NCI-H2029 (cell line): ENCODE results near the gene TERB2.
"Not testable (repeated sequence)": the region's sequence is repeated elsewhere in the genome, so short reads cannot be mapped to it uniquely, and the experiment has no call there.

Experiments
- DNase-seq: peaks from one replicate; lab custom pipeline; 2025; lab: John Stamatoyannopoulos, UW

Gene TERB2, protein sequence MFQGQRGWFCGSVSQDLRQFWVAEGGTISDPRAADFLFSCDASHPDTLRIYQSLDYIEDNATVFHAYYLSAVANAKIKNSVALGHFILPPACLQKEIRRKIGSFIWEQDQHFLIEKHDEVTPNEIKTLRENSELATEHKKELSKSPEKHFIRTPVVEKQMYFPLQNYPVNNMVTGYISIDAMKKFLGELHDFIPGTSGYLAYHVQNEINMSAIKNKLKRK

DNA sequence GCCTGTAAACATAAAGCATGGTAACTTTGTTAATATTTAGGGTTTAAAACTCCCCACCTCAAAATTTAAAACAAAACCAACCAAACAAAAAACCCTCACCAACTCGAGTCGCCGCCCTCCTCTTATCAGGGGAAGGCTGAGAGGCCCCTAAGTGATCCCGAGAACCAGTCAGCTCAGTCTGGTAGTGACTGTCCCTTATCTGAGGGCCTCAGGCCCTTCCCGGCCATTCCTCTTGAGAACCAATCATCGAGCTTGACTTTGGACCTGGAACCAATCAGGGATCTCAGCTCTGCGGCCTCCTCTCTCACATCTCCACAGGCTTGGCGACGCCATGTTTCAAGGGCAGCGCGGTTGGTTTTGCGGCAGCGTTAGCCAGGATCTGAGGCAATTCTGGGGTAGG, at the start of gene TERB2:
Gene TERB2, plus strand, starts transcription at position 300 of the 400 bp plus-strand sequence. Its CDS starts 32 bp downstream, at position 332.
- no peak for DNase-seq

DNA sequence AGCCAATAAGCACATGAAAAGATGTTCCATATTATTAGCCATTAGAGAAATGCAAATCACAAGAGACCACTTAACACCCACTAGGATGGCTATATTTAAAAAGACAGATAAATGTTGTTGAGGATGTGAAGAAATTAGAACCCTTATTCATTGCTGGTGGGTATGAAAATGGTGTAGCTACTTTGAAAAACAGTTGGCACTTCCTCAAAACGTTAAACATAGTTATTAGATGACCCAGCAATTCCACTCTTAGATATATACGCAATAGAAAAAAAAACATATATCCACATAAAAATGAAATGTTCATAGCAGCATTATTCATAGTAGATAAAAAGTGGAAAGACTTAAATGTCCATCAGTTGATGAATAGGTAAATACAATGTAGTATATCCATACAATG, 47.1 kb upstream of the TERB2 start:
- no peak for DNase-seq

DNA sequence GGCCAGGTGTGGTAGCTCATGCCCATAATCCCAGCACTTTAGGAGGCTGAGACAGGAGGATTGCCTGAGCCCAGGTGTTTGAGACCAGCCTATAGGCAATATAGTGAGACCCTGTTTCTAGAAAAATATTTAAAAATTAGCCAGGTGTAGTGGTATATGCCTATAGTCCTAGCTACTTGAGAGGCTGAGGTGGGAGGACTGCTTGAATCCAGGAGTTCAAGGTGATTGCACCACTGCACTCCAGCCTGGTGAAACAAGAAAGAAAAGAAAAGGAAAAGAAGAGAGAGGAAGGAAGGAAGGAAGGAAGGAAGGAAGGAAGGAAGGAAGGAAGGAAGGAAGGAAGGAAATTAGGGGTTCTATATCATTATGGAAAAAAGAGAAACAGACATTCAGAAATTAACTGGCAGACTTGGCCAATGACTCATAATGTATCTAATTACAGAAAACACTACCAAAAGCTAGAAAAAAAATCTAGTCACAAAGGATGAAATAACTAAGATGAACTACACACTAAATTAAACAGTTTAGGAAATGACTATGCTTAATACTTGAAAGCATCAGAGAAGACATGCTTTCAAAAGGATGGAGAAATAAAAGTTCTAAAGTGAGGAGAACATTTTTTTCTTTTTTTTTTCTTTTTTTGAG, 45.4 kb upstream of the TERB2 start:
- DNase-seq, result no peak

DNA sequence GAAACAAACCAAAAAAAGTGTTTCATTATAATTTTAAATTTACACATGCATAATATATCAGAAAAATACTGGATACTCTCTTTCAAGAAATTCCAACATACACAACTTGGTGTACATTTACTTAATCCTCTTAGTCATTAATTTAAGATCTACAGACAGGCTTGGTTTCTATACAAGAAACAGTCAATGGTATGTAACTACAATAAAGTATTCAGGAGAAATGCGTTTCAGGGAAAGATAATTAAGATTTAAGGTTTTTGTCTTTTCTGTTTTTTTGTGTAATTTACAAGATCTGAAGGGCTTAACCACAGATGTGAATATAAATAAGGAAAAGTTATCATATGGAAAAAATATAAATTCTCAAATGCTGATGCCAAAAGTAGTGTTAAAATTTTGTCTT, 44.3 kb upstream of the TERB2 start:
- not testable (repeated sequence) for DNase-seq

DNA sequence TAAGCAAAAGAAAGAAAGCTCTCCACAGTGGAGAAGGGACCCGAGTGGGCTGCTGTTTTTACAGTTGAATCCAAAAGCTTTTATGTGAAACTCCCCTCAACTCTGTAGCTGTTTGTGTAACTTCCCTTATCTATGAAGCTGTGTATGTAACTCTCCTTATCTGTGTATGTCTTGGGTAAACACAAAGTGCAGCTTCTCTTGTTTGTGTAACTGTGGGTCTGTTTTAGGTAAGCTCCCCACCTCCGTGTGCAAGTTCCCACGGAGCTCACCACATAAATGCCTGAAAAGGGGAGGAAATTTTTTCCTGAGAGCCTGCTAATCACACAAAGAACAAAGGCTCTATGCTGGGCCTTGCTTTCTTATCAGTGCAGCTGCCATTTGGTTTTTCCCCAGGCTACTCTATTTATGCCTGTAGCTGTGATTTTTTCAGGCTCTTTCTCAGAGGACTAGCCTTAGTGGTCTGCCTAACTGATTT, 43.5 kb upstream of the TERB2 start:
- not testable (repeated sequence) for DNase-seq

DNA sequence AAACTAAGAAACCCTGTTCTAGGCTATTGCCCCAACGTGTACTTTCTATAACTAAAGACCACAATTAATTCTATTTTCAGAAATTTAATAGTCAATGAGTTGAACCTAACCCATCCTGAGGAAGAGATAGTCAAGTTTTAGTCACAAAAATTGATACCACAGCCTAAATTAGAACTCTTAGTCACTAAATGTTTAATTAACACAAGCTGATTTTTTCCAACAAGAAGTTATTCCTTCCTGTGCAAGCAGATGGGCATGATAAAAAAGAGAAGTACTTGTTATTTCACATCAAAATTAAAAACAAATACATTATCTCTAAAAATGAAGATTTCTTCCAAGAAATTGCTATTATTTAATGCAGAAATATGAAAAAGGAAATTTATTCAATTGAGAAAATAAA, 38.4 kb upstream of the TERB2 start:
- DNase-seq, result no peak

DNA sequence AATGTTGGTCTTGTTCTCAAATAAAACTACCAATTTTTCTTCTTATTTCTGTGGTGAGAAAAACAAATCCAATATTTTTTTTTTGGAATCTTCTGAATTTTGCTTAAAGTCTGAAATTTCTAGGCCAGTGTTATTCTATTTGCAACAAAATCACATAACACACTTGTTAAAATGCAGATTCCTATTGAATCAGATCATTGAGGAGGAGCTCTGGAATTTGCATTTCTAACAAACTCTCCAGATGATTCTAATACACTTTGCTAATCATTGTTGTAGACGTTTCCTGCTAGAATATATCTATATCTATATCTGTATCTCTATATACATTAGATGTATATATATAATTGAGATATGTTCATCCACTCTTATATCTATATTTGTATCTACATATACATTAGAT, 27.8 kb upstream of the TERB2 start:
- not testable (repeated sequence) for DNase-seq

DNA sequence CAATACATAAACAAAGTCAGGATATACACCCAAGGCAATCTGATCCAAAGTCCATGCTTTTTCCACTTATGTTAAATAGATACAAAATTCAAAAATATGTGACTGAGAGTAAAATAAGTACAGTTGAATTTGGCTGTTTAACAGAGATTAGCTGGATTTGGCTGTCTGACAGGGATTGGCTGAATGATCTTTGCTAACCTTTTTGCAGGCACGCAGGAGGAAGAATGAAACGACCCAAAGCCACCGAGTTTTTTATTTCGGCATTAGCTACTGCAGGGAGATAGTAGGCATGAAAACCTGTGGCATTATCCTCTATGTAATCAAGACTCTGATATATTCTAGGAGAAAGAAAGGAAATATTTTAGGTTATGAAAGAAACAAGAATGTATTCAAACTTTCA, 26.2 kb upstream of the TERB2 start:
- DNase-seq, result not testable (repeated sequence)

DNA sequence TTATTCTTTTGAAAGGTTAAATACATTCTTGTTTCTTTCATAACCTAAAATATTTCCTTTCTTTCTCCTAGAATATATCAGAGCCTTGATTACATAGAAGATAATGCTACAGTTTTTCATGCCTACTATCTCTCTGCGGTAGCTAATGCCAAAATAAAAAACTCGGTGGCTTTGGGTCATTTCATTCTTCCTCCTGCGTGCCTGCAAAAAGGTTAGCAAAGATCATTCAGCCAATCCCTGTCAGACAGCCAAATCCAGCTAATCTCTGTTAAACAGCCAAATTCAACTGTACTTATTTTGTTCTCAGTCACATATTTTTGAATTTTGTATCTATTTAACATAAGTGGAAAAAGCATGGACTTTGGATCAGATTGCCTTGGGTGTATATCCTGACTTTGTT, 1.8 kb downstream of the TERB2 start:
- DNase-seq, result not testable (repeated sequence)

DNA sequence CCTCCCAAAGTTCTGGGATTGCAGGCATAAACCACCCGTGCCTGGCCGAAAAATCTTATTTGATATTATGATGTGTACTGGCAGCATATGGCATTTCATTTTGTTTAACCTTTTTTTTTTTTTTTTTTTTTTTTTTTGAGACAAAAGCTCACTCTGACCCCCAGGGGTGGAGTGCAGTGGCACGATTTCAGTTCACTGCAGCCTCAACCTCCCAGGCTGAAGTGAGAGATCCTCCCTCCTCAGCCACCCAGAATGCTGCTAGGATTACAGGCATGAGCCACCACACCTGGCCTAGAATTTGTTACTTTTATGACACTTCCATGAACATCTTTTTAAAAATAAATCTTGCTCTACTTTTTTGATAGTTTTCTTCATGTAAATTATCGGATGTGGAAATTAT, 12.0 kb downstream of the TERB2 start:
- no peak for DNase-seq

DNA sequence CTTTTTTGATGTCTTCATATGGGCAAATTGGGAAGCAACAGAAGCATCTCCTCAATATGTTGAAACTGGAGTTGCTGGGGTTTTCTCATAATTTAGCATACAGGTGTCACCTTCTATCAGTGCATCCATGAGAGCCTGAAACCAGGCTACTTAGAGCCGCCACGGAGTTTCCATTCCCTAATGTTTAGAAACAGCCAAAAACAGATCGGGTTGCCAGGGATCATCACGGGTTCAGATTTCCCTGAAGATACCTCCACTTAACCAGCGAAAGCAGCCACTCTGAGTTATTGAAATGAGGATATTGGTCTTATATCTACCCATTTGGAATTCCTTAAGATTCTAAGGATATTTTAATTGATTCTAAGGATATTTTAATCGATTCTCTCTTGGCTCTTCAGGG, 14.5 kb downstream of the TERB2 start:
- peak; percentile 48 for DNase-seq

DNA sequence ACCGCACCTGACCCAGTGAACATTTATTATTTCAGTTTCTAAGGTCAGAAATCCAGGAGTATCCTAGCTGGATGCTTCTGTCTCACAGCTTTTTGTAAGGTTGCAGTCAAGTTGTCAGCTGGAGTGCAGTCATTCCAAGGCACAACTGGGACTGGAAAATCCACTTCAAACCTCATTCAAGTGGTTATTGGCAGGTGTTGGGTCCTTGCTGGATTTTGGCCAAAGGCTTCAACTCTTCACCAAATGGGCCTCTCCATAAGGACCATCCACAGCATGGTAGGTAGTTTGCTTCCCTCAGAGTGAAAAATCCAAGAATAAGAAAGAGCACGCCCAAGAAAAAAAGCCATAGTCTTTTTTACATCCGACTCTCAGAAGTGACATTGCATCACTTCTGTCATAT, 19.7 kb downstream of the TERB2 start:
- DNase-seq, result not testable (repeated sequence)

DNA sequence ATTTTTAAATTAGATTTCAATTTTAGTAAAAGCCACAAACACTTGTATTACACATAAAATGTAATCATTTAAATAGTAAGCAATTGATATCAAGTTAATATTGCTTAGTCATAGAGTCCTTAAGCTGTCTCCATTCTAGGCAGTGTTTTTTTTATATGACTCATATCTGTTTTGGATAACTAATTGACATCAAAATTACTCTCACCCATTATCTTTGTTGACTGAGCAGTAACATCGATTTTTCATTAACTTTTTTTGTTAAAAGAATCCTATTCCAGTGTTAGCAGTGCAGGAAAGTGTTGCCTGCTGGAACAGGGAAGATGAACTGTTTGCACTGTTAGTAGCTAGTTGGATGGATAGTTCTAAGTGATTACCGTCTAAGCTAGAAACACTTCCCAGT, 21.3 kb downstream of the TERB2 start:
- DNase-seq, result not testable (repeated sequence)

DNA sequence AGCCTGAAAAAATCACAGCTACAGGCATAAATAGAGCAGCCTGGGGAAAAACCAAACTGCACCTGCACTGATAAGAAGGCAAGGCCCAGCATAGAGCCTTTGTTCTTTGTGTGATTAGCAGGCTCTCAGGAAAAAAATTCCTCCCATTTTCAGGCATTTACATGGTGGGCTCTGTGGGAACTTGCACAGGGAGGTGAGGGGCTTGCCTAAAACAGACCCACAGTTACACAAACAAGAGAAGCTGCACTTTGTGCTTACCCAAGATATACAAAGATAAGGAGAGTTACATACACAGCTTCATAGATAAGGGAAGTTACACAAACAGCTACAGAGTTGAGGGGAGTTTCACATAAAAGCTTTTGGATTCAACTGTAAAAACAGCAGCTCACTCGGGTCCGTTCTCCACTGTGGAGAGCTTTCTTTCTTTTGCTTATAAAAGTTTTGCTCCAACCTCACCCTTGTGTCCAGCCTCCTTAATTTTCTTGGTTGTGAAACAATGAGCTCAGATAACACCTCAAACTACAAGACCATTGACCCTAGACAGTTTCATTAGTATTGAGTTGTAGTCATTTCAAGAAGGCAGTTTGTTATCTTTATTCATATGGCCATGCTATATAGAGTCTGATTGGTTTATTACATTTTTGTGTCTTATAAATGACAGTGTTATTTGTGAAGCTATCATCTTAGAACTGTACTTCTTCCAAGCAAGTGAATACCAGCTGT, 23.3 kb downstream of the TERB2 start:
- DNase-seq, result not testable (repeated sequence)

DNA sequence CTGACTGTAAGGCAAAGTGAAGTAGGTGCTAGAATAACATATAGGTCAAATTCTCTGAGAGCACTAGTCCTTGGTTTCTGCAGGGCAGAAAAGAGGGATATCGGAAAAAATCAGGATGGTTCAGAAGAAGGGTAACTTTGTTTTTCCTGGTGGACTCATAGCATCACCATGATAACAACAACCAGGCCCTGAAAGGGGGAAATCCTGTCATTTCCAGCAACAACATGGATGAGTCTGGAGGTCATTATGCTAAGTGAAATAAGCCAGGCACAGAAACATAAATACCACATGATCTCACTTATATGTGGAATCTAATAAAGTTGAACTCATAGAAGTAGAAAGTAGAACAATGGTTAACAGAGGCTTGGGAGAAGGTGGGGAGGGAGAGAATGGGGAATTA, 27.7 kb downstream of the TERB2 start:
- not testable (repeated sequence) for DNase-seq

DNA sequence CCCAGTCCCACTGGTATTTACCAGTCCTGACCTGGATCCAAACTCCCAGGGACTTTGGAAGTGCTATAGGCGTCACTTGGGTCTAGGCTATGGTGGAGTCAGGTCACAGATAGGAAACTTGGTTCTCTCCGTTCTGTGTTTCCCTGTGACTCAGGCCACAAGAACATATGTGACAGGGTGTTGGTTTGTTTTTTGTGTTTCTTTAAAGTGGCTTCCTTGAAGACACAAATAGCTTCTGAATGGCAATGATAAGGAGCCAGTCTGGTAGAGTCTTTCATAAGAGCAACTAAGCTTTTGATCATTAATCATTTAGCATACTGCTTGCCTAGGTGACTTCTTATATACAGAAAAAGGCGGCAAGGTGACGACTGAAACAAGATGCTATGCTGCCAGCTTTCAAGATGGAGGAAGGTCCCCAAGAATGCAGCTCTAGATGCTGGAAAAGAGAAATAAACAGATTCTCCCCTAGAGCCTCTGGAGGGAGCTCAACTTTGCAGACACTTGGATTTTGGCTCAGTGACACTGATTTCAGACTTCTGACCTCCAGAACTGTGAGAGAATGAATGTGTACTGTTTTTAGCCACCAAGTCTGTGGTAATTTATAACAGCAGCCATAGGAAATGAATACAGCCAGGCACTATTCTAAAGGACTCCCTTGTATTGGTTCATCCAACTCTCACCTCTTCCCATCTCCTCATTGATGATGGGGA, 30.0 kb downstream of the TERB2 start:
- DNase-seq, result not testable (repeated sequence)

DNA sequence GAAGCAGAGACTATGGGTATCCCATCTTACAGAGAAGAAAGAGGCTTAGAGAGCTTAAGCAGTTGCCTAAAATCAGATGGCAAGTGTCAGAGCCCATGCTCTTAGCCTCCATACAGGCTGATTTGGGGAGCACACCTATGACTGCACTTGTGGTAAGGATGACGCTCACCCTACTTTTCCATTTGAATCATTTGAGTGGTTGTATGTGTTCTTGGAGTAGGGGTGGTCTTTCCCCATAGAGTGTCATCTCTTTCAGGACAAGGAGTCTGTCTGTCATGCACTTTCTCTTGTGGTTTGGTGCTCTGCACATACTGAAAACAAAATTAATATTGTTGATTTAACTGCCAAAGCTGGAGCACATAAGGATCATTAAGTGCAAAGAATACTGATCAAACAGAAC, 31.2 kb downstream of the TERB2 start:
- DNase-seq, result not testable (repeated sequence)

DNA sequence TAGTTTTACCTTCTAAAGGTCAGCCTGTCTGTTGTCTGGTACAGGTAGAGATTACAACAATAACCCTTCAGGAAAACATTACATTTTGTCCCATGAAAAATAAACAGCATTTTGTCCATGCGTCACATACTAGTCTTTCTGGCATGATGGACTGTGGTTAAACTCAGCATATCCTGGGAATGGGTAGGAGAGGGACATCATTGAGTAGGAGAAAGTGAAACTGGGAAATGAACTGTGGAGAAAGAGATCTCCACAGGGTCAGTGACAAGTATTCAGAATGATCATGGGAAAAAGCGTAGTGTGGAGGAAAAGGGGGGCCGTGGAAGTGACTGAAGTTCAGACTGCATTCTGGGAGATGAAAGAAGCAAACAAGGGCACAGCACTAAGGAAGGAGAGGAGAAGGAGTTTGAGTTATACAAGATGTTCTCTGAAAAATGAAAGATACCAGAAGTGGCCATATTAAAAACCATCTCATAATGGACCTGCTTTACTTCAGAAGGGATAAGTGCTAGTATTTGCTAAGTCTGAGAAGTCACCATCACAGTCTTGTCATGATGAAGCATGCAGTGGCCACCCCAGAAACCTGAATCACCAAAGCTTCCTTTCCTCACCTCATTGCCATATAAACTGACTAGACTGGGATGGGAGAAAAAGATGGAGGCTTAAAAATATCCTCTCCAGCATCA, 31.8 kb downstream of the TERB2 start:
- DNase-seq, result not testable (repeated sequence)

DNA sequence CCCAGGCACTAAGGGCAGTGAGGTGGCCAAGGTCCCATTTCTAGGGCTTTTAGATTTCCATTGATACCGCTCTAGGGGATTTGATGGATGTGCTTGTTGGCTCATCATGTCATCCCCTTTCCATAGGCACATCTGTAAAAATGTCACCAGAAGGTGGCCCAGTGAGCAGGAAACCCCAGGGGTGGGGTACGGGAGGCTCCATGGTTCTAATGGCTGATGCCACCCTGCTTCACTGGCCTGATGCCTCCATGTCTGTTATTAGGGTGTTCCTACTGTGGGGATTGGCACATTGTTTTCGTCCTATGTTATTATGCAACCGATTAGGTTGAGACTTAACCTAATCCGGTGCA, 32.4 kb downstream of the TERB2 start:
- DNase-seq, result not testable (repeated sequence)

DNA sequence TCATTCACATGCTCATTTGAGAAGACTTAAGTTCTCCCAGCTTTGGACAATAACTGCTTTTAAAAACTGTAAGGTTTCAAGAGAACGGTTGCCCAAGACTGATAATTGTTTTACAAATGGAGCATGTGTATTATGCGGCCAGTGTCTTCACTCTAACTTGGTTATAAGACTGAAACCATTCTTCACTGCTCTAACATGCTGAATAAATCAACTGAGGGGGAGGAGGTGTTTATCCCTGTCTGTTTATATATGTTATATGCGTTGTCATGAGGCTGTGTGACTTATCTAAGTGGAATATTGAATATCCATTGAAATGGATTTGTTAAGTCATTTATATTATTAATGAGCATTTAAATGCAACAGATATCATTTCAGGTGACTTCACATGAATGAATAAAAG, 41.1 kb downstream of the TERB2 start:
- not testable (repeated sequence) for DNase-seq

DNA sequence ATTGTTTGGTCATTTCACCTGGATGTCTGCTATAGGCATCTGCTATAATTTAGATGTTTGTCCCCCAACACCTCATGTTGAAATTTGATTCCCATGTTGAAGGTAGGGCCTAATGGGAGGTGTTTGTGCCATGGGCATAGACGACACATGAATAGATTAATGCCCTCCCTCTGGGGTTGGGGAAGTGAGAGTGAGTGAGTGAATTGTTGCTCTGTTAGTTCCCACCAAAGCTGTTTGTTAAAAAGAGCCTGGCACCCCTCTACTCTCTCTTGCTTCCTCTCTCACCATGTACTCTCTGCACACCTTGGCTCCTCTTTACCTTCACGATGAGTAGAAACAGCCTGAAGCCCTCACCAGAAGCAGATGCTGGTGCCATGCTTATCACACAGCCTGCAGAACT, 42.6 kb downstream of the TERB2 start:
- no peak for DNase-seq

DNA sequence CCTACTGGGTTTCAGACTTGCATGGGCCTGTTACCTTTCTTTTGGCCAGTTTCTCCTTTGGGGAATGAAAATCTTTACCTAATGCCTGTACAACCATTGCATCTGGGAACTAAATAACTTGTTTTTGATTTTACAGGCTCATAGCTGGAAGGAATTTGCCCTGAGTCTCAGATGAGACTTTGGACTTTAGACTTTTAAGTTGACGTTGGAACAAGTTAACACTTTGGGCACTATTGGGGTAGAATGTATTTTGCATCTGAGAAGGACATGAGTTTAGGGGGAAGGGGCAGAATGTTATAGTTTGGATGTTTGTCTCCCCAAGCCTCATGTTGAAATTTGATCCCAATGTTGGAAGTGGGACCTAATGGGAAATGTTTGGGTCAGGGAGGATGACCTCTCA, 44.7 kb downstream of the TERB2 start:
- not testable (repeated sequence) for DNase-seq
